Measurements from ENCODE around the gene ZBTB17.

The ZBTB17 gene

GRCh38 chr1:15952317-15953258 is 23.3 kb downstream of the ZBTB17 start:
- Histone ChIP-seq H3K27ac (peak overlapping the region; percentile 70 to 86 (median 77); a peak in 21 of 22 replicates), H3K9ac (peak overlapping the region; percentile 56 to 80 (median 72); a peak in 19 of 22 replicates), H3K4me3 (peak overlapping the region in 8 of 10 experiments; percentile 6 to 56 (median 38); a peak in 11 of 20 replicates), H3K4me2 (peak overlapping the region; percentile 87 to 98 (median 96)), H3K27me3 (no peaks in the 10 kb centered on the region), H3K36me3 (peaks cover 9 to 76% (median 52%) of the 10 kb centered on the region in 11 experiments), H4K20me1 (peaks cover 6 to 99% (median 94%) of the 10 kb centered on the region in 11 experiments; a peak in 20 of 22 replicates), H3K4me1 (peaks cover 81 to 100% (median 96%) of the 10 kb centered on the region in 10 experiments), H3K9me3 (replicated peaks in 1 of 11) (no peaks in the 10 kb centered on the region)
- no peak for TF ChIP-seq Cebpa-rat (IDR thresholded peaks at IDR 0.05)

DNA sequence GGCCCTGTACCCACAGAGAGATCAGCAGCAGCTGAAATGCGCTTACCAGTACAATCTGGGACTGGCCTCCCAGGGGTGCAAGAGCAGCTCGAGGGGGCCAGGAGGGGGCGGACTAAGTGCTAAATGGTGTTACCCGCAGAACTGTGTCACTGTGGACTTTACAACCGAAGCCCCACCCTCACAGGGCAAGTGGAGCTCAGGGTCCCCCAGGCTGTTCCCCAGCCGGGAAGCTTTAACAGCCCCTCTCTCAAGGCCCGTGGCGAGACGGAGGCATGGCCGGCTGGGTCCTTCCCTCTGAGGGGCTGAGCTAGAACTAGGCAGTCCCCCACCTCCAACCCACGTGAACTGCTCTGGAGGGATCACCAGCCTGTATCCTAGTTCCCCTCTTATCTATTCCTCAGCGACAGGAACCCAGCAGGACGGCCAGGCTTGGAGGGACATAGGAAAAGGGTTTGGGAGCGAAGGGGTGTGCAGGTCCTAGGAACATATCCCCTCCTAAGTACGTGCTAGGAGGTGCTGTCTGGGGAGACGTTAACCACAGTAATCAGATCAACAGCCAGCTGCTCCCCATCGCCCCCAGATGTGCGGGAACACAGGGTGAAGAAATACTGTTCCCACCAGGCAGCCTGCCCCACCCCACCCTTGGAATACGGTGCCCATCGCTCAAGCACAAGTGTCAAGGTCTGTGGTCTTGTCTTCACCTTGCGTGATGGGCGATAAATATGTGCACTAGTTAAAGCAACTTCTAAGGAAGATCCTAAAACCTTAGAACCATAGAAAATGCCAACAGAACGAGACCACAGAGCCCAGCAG is 24.4 kb downstream of the ZBTB17 start:
- Histone ChIP-seq H3K9ac (peak overlapping the region; percentile 56 to 80 (median 72)), H3K4me1 (peaks cover 76 to 100% (median 93%) of the 10 kb centered on the region in 10 experiments), H3K27ac (peak overlapping the region; percentile 70 to 86 (median 77)), H3K9me3 (replicated peaks in 1 of 11) (no peaks in the 10 kb centered on the region), H4K20me1 (peaks cover 6 to 99% (median 95%) of the 10 kb centered on the region in 11 experiments; a peak in 20 of 22 replicates), H3K36me3 (peaks cover 16 to 76% (median 58%) of the 10 kb centered on the region in 11 experiments), H3K4me3 (peak overlapping the region; percentile 12 to 56 (median 36); a peak in 14 of 20 replicates), H3K27me3 (no peaks in the 10 kb centered on the region), H3K4me2 (peak overlapping the region; percentile 87 to 98 (median 96))
- TF ChIP-seq Cebpa-rat (IDR thresholded peaks at IDR 0.05) = no peak

DNA sequence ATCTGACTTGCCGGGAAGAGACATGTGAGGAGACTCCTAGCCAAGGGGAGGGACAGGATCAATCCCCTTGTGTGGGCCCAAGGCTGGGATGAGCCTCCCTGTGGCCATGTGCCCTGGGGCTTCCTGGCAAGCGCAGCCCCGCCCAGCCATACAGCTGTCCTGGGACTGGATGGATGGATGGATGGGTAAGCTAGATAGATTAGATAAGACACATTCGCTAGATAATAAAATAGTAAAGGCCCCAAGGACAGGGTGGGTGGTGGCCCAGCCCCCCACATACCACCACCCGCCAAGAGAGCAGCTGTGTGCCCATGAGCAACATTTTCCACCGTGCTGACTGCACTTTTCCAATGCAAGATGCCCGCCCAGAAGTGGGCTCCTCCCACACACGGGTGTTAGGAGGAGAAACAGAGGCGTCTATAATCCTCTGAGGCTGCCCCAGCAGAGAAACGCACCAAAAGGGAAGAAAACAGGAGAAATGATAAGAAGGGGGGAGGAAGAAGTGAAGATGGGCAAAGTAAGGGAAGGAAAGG is 25.1 kb downstream of the ZBTB17 start:
- H4K20me1 ChIP-seq = peaks cover 6 to 99% (median 95%) of the 10 kb centered on the region in 11 experiments; a peak in 20 of 22 replicates
- no peak overlapping the region for H3K4me3 ChIP-seq
- H3K9me3 ChIP-seq (replicated peaks in 1 of 11) = no peaks in the 10 kb centered on the region
- H3K27ac ChIP-seq = peak overlapping the region; percentile 59 to 86 (median 77)
- H3K27me3 ChIP-seq = no peaks in the 10 kb centered on the region
- peaks cover 23 to 79% (median 62%) of the 10 kb centered on the region in 11 experiments for H3K36me3 ChIP-seq
- TF ChIP-seq Cebpa-rat (IDR thresholded peaks at IDR 0.05) = no peak
- peak overlapping the region; percentile 87 to 98 (median 96) for H3K4me2 ChIP-seq
- H3K4me1 ChIP-seq = peaks cover 71 to 100% (median 90%) of the 10 kb centered on the region in 10 experiments
- peak overlapping the region in 10 of 11 experiments; percentile 21 to 79 (median 70); a peak in 15 of 22 replicates for H3K9ac ChIP-seq

GRCh38 chr1:15950302-15950701 is 25.6 kb downstream of the ZBTB17 start:
- Histone ChIP-seq H3K4me3 (no peak overlapping the region), H3K4me1 (peaks cover 70 to 99% (median 85%) of the 10 kb centered on the region in 10 experiments), H3K27ac (peak overlapping the region; percentile 59 to 86 (median 77)), H3K27me3 (no peaks in the 10 kb centered on the region), H4K20me1 (peaks cover 6 to 99% (median 95%) of the 10 kb centered on the region in 11 experiments; a peak in 20 of 22 replicates), H3K4me2 (peak overlapping the region; percentile 87 to 98 (median 96)), H3K36me3 (peaks cover 29 to 83% (median 62%) of the 10 kb centered on the region in 11 experiments), H3K9ac (peak overlapping the region; percentile 14 to 79 (median 67); a peak in 15 of 22 replicates), H3K9me3 (replicated peaks in 1 of 11) (no peaks in the 10 kb centered on the region)
- no peak for TF ChIP-seq Cebpa-rat (IDR thresholded peaks at IDR 0.05)

GRCh38 chr1:15949453-15950245 is 26.3 kb downstream of the ZBTB17 start:
- Histone ChIP-seq H3K9ac (peak overlapping the region; percentile 14 to 79 (median 67); a peak in 16 of 22 replicates), H3K27me3 (no peaks in the 10 kb centered on the region), H3K36me3 (peaks cover 35 to 83% (median 62%) of the 10 kb centered on the region in 11 experiments), H3K4me3 (no peak overlapping the region), H3K9me3 (replicated peaks in 1 of 11) (no peaks in the 10 kb centered on the region), H3K27ac (peak overlapping the region; percentile 59 to 86 (median 77); a peak in 20 of 22 replicates), H3K4me1 (peaks cover 68 to 92% (median 79%) of the 10 kb centered on the region in 10 experiments), H4K20me1 (peaks cover 6 to 99% (median 94%) of the 10 kb centered on the region in 11 experiments; a peak in 20 of 22 replicates), H3K4me2 (peak overlapping the region; percentile 87 to 98 (median 96))
- no peak for TF ChIP-seq Cebpa-rat (IDR thresholded peaks at IDR 0.05)

DNA sequence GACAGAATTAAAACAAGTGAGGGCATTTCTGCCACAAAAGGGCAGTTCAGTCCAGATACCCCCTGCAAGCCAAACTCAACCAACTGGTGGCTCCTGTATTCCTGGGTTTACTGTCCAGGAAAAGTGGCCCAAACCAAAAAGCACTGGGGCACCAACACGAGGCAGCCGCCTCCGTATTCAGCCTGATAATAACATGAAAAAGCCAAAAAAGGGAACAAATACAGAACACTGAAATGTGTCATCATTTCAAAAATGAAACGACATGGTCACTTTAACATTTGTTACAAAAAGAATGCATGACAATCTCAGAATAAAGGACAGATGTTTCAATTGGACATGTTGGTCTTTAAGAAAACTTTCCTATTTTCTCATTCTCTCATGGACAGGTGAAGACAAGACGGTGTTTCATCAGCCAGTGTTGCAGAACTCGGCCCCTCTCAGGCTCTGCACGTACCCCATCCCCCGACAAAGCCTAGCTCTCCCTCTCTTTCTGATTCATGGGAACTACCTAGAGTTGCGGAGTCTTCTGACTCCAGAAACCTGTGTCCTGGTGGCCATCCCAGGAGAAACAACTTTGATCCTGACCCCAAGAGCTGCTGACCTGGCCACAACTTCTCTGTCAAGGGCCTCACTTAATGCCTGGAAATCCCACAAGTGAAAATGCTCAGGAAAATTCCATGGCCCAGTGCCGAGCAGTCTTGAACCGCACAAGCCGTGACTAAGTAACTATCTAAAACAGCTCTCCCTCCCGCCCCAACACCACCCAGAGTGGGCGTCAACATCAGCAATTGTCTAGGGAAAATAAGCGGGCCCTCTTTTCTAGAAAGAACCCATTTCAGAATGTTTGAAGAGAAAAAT is 27.1 kb downstream of the ZBTB17 start:
- Histone ChIP-seq H3K4me2 (peak overlapping the region; percentile 87 to 98 (median 96); a peak in 21 of 22 replicates), H3K27ac (peak overlapping the region; percentile 59 to 86 (median 77); a peak in 19 of 22 replicates), H3K4me3 (peak overlapping the region in 1 of 10 experiments; percentile 40; a peak in 1 of 20 replicates), H3K9me3 (replicated peaks in 1 of 11) (no peaks in the 10 kb centered on the region), H4K20me1 (peaks cover 6 to 99% (median 93%) of the 10 kb centered on the region in 11 experiments; a peak in 20 of 22 replicates), H3K27me3 (no peaks in the 10 kb centered on the region), H3K9ac (peak overlapping the region in 9 of 11 experiments; percentile 30 to 79 (median 55); a peak in 13 of 22 replicates), H3K4me1 (peaks cover 60 to 84% (median 71%) of the 10 kb centered on the region in 10 experiments), H3K36me3 (peaks cover 44 to 83% (median 64%) of the 10 kb centered on the region in 11 experiments)
- TF ChIP-seq Cebpa-rat (IDR thresholded peaks at IDR 0.05) = no peak

All from BLaER1 treated with 17β-estradiol and CSF1 and Interleukin-3, amounts not matched to agents 10 nM and 100 nM (cell line).